ENCODE results near the gene TC2N.

The TC2N gene

DNA sequence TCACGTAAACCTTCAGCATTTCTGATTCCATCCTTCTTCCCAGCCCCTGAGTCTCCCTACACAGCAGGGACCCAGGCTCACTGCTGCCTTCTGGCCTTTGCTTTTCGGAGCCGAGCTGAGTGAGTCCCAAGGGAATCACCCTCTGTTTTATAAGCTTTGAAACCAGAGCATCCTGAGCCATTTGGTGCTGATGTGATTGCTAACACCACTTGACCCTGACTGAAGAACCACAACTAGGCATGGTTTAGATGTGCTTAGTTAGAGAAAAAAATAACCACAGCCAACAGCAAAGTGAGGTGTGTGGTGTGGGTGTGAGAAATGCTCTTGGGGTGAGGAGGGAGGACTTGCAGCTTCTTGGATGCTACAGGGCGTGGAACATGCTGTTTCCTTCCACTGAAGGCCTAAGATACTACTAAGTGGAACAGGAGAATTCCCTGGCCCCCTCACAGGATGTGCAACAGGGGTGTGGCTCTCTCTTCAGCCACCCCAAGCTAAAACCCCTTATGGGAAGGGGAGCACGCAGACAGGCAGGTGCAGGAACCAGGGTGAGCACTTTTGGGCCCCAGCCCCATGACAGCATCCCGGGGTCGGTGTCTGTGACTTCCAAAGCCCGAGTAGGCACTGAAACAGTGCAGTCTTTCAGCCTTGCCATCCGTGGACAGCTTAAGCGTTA lies at the start of gene TC2N:
TC2N (minus strand) TSS at position 221 of the 673 bp plus-strand sequence. CDS start 53,767 bp downstream, outside the sequence.
- no peak for TF ChIP-seq SUZ12 (IDR thresholded peaks at IDR 0.05)
- no peak for TF ChIP-seq ARNT (IDR thresholded peaks at IDR 0.05)
- no peak for TF ChIP-seq HDGF (IDR thresholded peaks at IDR 0.05; ENCODE audit: borderline replicate concordance)
- no peak for TF ChIP-seq FOXA1 (IDR thresholded peaks at IDR 0.05)
- TF ChIP-seq, protein P1, sequence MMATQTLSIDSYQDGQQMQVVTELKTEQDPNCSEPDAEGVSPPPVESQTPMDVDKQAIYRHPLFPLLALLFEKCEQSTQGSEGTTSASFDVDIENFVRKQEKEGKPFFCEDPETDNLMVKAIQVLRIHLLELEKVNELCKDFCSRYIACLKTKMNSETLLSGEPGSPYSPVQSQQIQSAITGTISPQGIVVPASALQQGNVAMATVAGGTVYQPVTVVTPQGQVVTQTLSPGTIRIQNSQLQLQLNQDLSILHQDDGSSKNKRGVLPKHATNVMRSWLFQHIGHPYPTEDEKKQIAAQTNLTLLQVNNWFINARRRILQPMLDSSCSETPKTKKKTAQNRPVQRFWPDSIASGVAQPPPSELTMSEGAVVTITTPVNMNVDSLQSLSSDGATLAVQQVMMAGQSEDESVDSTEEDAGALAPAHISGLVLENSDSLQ (IDR thresholded peaks at IDR 0.05) = no peak
- no peak for TF ChIP-seq SP1 (IDR thresholded peaks at IDR 0.05)
- TF ChIP-seq ZNF384 (IDR thresholded peaks at IDR 0.05) = no peak
- no peak for TF ChIP-seq FOXK2 (IDR thresholded peaks at IDR 0.05)
- TF ChIP-seq NFRKB (IDR thresholded peaks at IDR 0.05) = no peak
- TF ChIP-seq CTBP1 (IDR thresholded peaks at IDR 0.05; ENCODE audit: borderline replicate concordance) = no peak

DNA sequence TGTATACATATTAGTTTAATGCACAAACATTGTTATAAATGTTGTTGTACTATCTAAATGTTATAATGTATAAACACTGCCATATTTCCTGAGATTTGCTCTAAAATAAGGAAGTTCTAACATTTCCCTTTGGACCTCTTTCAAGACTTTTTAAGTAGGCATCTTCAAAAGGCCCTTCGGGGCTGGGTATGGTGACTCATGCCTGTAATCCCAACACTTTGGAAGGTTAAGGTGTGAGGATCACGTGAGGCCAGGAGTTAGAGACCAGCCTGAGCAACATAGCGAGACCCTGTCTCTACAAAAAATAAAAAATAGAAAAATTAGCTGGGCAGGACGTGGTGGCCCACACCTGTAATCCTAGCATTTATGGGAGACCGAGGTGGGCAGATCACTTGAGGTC lies 44.7 kb upstream of the TC2N start:
- no peak for DNase-seq (ENCODE audit: extremely low spot score)
- ChIA-PET CTCF (interaction anchor here (0.7 to 1.5 kb wide), 5 partner anchors 10 to 593 kb away, joined by 4 to 6 read pairs (median 4); no protein-coding TSS in a partner anchor), POLR2A (no interaction called here)
- no peak for TF ChIP-seq NFRKB (IDR thresholded peaks at IDR 0.05)
- TF ChIP-seq CTBP1 (IDR thresholded peaks at IDR 0.05; ENCODE audit: borderline replicate concordance) = no peak
- TF ChIP-seq HDGF (IDR thresholded peaks at IDR 0.05; ENCODE audit: borderline replicate concordance) = no peak
- TF ChIP-seq FOXA1 (IDR thresholded peaks at IDR 0.05) = no peak
- no peak for TF ChIP-seq TARDBP (IDR thresholded peaks at IDR 0.05)
- no peak for TF ChIP-seq SUZ12 (IDR thresholded peaks at IDR 0.05)
- no peak for TF ChIP-seq ELF4 (IDR thresholded peaks at IDR 0.05)
- TF ChIP-seq ARNT (IDR thresholded peaks at IDR 0.05) = no peak
- no peak for TF ChIP-seq L3MBTL2 (conservative IDR thresholded peaks at IDR 0.05)
- TF ChIP-seq SP1 (IDR thresholded peaks at IDR 0.05) = no peak
- TF ChIP-seq LEF1 (IDR thresholded peaks at IDR 0.05; ENCODE audit: borderline replicate concordance) = no peak
- no peak for TF ChIP-seq BHLHE40 (IDR thresholded peaks at IDR 0.05; ENCODE audit: borderline replicate concordance)
- no peak for TF ChIP-seq ZNF384 (IDR thresholded peaks at IDR 0.05)
- TF ChIP-seq FOXM1 (IDR thresholded peaks at IDR 0.05; ENCODE audit: borderline replicate concordance) = no peak

More for the DNA sequence above, at the start of gene TC2N:
- ChIA-PET CTCF (interaction anchor here (1.2 kb wide), 1 partner anchor 9 kb away, joined by 4 read pairs; no protein-coding TSS in a partner anchor), POLR2A (no interaction called here)
- DNase-seq (ENCODE audit: extremely low spot score) = no peak

DNA sequence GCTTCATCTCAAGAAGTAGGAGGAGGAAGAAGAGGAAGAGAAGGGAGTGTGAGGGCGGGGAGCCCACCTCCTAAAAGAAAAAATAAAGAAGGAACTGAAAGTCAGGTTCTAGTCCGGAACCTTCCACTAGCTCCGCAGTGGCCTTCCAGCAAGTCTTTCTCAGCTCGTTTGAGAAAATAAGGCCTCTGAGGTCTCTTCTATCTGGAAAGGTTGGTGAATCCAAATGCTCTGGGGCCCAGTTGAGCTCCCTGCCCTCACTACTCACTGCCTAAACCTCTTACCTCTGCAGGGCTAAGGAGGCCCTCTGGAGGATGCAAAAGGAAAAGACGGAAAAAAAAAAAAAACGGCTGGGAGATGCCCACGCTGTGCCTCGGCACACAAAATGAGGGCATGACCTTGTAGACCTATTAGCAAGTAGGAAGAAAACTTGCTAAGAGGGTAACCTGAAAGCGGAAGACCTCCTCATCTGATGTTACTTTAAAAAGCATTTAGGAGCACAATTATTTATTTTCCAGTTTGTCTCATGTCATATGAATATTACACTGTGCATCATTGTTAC lies 44.2 kb upstream of the TC2N start:
- ChIA-PET POLR2A (no interaction called here), CTCF (interaction anchor here (0.5 to 1.5 kb wide), 12 partner anchors 10 to 1457 kb away, joined by 3 to 6 read pairs (median 4); no protein-coding TSS in a partner anchor)
- TF ChIP-seq ZNF384 (IDR thresholded peaks at IDR 0.05) (peak; percentile 90), FOXA1 (IDR thresholded peaks at IDR 0.05) (no peak)
- peak; percentile 71 for DNase-seq (ENCODE audit: extremely low spot score)

DNA sequence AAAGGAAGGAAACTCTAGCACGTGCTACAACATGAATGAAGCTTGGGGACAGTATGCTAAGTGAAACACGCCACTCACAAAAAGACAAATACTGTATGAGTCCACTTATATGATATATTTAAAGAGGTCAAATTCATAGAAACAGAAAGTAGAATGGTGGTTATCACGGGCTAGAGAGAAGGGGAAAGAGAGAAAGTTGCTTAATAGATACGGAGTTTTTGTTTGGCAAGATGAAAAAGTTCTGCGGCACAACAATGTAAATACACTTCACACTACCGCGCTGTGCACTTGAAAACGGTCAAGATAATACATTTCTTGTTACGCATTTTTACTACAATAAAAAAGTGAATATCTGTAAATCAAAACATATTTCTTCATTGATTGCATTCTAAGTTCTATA lies 42.9 kb upstream of the TC2N start:
- DNase-seq (ENCODE audit: extremely low spot score) = no peak
- TF ChIP-seq HDGF (IDR thresholded peaks at IDR 0.05; ENCODE audit: borderline replicate concordance) (no peak), LEF1 (IDR thresholded peaks at IDR 0.05; ENCODE audit: borderline replicate concordance) (no peak), FOXM1 (IDR thresholded peaks at IDR 0.05; ENCODE audit: borderline replicate concordance) (no peak), FOXK2 (IDR thresholded peaks at IDR 0.05) (no peak), ARNT (IDR thresholded peaks at IDR 0.05) (no peak), BHLHE40 (IDR thresholded peaks at IDR 0.05; ENCODE audit: borderline replicate concordance) (no peak), CTBP1 (IDR thresholded peaks at IDR 0.05; ENCODE audit: borderline replicate concordance) (no peak), NFRKB (IDR thresholded peaks at IDR 0.05) (no peak), L3MBTL2 (conservative IDR thresholded peaks at IDR 0.05) (no peak), SUZ12 (IDR thresholded peaks at IDR 0.05) (no peak), ZNF384 (IDR thresholded peaks at IDR 0.05) (no peak), ELF4 (IDR thresholded peaks at IDR 0.05) (no peak), SP1 (IDR thresholded peaks at IDR 0.05) (no peak), TARDBP (IDR thresholded peaks at IDR 0.05) (no peak)
- TF ChIP-seq, protein P1 (IDR thresholded peaks at IDR 0.05) = no peak
- ChIA-PET CTCF (no interaction called here), POLR2A (no interaction called here)

DNA sequence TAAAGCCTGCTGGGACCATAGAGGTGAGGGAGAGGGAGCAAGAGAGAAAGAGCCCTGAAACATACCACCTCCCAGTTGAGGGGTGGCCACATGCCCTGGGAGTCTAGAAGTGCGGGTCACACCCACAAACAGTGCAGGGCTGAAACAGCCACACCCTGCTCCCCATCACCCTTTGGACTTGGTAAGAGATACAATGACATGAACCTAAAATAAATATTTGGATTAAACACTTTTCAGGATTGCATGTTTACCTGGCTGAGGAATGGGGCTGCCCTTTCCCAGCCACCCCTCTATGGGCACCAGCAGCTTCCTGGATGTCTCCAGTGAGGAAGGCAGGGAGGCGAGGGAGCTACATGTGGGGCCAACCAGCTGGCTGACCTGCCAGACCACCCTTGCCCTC lies 39.0 kb upstream of the TC2N start:
- ChIA-PET CTCF (no interaction called here), POLR2A (no interaction called here)

More for the DNA sequence above, 39.0 kb upstream of the TC2N start:
- no peak for DNase-seq (ENCODE audit: extremely low spot score)
- TF ChIP-seq HDGF (IDR thresholded peaks at IDR 0.05; ENCODE audit: borderline replicate concordance) (no peak), FOXA1 (IDR thresholded peaks at IDR 0.05) (no peak), SUZ12 (IDR thresholded peaks at IDR 0.05) (no peak), ZNF384 (IDR thresholded peaks at IDR 0.05) (no peak), ARNT (IDR thresholded peaks at IDR 0.05) (no peak), NFRKB (IDR thresholded peaks at IDR 0.05) (no peak), CTBP1 (IDR thresholded peaks at IDR 0.05; ENCODE audit: borderline replicate concordance) (no peak), BHLHE40 (IDR thresholded peaks at IDR 0.05; ENCODE audit: borderline replicate concordance) (no peak), FOXM1 (IDR thresholded peaks at IDR 0.05; ENCODE audit: borderline replicate concordance) (no peak), LEF1 (IDR thresholded peaks at IDR 0.05; ENCODE audit: borderline replicate concordance) (no peak), L3MBTL2 (conservative IDR thresholded peaks at IDR 0.05) (no peak), SP1 (IDR thresholded peaks at IDR 0.05) (no peak), FOXK2 (IDR thresholded peaks at IDR 0.05) (no peak), ELF4 (IDR thresholded peaks at IDR 0.05) (no peak)
- TF ChIP-seq, protein P1 (IDR thresholded peaks at IDR 0.05) = no peak
